GM06990 (cell line): Measurements from ENCODE around the gene CACNA1C.

Experiments
- DNase-seq: peaks from one replicate; pipeline ENCODE4 v3.0.0-alpha.2; 2011; ENCODE audit not compliant: insufficient read length; ENCODE audit errors: extremely low read depth
- H3K27me3 ChIP-seq: replicated peaks from 2 replicates; pipeline ENCODE4 v1.6.0; 2011; ENCODE audit warnings: low read length; ENCODE audit not compliant: control insufficient read depth, insufficient read depth
- H3K36me3 ChIP-seq: 2 replicates; pipeline ENCODE4 v1.5.1; 2011; ENCODE audit warnings: low read length; ENCODE audit not compliant: control insufficient read depth, insufficient read depth
- H3K4me3 ChIP-seq: replicated peaks from 2 replicates; pipeline ENCODE4 v1.5.1; 2011; ENCODE audit warnings: low read depth, mild to moderate bottlenecking, control low read depth, low read length
- TF ChIP-seq, protein P1 (sequence below): IDR thresholded peaks from 2 replicates; pipeline ENCODE4 v1.5.1; 2011; ENCODE audit warnings: low read length, control low read depth, mild to moderate bottlenecking, inconsistent platforms; ENCODE audit not compliant: insufficient read depth, poor library complexity, severe bottlenecking

CACNA1C gene

DNA sequence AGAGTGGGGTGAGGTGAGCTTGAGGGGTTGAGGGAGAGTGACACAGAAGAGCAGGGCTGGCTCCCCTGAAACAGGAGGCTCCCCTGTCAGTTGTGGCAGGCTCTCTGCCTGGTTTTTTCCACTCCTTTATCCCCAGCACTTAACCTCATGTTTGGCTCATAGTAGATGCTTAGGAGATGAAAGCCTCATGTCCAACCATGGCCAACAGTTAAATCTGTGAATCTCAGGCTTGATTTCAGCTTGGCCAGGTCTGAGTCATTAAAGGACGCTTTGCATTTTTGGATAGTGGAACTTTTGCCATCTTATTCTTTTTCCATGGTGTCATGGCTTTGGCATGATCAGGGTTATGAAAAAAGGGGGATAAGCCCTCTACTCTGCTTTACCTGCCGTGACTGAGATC, 117.2 kb downstream of the CACNA1C start:
- TF ChIP-seq, protein P1, sequence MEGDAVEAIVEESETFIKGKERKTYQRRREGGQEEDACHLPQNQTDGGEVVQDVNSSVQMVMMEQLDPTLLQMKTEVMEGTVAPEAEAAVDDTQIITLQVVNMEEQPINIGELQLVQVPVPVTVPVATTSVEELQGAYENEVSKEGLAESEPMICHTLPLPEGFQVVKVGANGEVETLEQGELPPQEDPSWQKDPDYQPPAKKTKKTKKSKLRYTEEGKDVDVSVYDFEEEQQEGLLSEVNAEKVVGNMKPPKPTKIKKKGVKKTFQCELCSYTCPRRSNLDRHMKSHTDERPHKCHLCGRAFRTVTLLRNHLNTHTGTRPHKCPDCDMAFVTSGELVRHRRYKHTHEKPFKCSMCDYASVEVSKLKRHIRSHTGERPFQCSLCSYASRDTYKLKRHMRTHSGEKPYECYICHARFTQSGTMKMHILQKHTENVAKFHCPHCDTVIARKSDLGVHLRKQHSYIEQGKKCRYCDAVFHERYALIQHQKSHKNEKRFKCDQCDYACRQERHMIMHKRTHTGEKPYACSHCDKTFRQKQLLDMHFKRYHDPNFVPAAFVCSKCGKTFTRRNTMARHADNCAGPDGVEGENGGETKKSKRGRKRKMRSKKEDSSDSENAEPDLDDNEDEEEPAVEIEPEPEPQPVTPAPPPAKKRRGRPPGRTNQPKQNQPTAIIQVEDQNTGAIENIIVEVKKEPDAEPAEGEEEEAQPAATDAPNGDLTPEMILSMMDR: no peak
- Histone ChIP-seq H3K27me3 (no peaks in the 10 kb centered on the region; the same call in 1 of the 2 replicates), H3K36me3 (no peaks in the 10 kb centered on the region), H3K4me3 (no peak overlapping the region)
- DNase-seq: no peak

DNA sequence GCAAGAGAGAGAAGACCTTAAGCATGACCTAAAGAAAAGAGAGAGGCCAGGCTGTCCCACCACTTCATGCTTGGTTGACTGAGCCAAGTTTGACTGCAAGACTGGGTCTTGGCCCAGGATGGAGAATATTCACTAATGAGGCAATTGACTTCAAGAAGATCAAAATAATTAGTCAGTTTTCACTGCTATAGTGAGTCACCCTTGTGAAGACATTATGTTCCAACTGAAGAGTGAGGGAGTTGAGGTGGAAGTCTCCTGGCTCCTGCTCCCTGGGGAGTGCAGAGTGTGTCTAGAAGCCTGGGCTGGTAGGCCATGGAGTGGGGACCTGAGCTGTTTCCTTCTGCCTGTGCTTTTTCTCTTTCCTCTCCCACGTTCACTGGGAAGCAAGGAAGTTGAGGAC, 117.6 kb downstream of the CACNA1C start:
- H3K36me3 ChIP-seq: no peaks in the 10 kb centered on the region
- H3K4me3 ChIP-seq: no peak overlapping the region
- no peak for DNase-seq
- H3K27me3 ChIP-seq: no peaks in the 10 kb centered on the region; the same call in 1 of the 2 replicates
- TF ChIP-seq, protein P1: no peak

DNA sequence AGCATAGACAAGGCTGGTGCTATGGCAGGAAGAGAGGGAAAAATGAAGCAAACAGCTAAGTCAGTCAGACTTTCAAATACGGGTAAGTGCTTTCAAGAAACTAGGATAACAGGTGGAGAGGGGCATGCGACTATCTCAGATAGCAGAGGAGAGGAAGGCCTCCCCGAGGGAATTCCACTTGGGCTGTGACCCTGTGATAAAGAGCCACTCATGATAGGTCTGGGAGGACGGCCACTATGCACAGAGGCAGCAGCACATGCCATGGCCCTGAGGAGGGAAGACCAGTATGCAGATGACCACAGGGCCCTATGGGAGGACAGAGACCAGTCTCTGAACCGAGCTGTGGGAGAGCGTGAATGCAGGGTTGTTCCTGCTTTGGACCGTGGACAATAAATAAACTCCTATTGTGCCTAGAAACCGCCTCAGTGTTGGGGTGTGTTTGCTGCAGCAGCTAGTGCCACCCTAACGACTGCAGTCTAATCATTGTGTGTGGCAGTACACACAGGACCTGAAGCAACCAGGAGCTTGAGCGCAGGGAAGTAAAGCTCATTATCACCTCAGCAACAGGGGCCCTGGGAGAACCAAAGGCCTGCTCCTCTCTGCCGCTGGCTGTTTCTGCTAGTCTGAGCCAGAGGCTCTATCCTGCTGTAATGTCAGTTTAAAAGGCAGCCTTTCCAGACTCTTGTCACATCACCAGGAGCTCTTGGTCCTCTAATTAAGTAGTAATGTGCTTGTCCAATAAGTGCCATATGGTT, 119.1 kb downstream of the CACNA1C start:
- TF ChIP-seq, protein P1: no peak
- Histone ChIP-seq H3K4me3 (no peak overlapping the region), H3K36me3 (no peaks in the 10 kb centered on the region), H3K27me3 (no peaks in the 10 kb centered on the region)
- DNase-seq: no peak

- H3K36me3 ChIP-seq: no peaks in the 10 kb centered on the region
- no peak overlapping the region for H3K4me3 ChIP-seq
- DNase-seq: no peak
- H3K27me3 ChIP-seq: no peaks in the 10 kb centered on the region
- TF ChIP-seq, protein P1: no peak
Observed at GRCh38 chr12:2172491-2173214, 119.9 kb downstream of the CACNA1C start.

- TF ChIP-seq, protein P1: no peak
- H3K36me3 ChIP-seq: no peaks in the 10 kb centered on the region
- no peak overlapping the region for H3K4me3 ChIP-seq
- no peaks in the 10 kb centered on the region for H3K27me3 ChIP-seq
- DNase-seq: no peak
Observed at GRCh38 chr12:2173971-2174370, 121.2 kb downstream of the CACNA1C start.
